DMS153 (cell line): Measurements from ENCODE around the gene IRAK2.

Source experiments
- DNase-seq: peaks from one replicate; lab custom pipeline; 2025; lab: John Stamatoyannopoulos, UW

The IRAK2 gene

DNA sequence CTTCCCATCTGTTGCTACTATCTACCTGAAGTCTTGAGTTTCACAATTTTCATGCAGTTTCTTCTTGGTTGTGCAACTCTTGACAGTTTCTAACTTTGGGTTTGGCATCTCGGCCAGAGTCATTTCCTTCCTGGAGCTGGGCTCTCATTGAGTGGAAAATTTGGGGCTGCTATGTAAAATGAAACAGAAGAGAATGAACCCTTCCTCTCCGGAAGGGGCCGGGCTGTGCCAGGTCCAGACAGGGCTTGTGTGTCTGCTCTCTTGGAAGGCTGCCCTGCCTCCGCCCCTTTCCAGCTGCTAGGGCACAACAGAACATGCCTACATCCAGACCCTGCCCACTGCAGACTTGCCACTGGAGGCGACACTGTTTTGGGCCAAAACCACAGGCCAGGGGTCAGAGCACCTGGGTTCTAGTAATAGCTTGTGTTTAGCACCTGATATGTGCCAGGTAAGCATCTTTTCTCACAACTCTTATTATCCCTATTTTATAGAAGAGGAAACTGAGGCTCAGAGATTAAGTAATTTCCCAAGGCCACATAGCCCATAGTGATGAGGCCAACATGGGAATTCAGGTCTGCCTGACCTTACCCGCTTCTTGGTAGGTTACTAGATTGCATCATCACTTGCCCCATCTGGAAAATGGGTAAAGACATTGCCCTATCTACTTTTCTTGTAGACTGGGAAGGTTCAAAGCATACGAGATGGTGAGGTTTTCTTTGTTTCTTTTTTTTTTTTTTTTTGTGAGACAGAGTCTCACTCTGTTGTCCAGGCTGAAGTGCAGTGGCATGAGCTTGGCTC, 25.0 kb downstream of the IRAK2 start:
- DNase-seq = no peak

DNA sequence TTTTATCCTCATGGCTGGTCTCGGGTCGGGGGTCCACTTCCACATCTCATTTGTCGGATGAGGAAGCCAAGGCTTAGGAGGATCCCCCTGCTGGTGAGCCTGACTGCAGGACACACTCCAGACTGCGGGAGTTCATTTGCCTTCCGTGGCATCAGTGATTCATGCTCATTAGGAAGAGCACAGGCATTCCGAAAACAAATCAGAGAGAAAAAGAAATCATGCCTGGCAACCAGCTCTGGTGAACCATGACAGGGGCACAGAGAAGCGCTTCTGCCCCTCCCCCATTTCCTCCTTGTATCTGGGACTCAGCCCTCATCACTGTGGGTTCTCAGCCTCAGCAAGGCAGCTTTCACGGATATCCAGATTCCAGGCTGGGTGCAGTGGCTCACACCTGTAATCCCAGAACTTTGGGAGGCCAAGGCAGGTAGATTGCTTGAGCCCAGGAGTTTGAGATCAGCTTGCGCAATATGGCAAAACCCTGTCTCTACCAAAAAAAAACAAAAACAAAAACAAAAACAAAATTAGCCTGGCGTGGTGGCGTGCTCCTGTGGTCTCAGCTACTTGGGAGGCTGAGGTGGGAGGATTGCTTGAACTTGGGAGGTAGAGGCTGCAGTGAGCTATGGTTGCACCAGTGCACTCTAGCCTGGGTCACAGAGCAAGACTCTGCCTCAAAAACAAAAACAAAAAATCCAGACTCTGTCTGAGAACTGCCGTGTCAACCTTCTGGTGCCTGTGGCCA, 28.4 kb downstream of the IRAK2 start:
- DNase-seq = no peak

DNA sequence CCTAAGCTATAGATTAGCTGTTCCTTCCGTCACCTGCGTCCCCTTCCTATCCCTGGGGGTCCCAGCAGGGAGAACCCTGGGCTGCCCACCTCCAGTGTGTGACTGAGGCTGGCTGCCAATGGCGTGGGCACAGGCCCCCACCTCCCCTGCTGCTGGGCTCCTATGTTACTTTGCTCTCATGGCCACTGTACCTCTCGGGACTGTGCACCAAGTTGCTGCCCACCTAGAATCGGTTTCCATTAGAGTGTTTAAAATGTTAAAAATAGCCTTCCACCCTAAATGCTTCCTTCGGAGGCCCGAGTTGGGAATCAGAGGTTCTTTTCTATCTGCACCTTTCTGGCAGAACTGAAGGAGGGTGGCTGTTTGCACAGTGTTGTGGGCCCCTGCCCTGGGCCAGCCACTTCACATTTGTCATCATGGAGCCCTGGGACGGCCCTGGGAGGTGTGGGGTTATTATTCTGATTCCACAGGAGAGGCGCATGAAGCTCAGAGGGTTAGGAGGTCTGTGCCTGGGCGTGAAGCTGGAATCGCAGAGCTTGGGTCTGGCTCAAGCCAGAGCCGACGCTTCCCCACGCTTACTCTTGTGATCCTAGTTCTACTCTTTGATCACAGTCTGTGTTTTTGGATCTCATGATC, 29.1 kb downstream of the IRAK2 start:
- DNase-seq = no peak

DNA sequence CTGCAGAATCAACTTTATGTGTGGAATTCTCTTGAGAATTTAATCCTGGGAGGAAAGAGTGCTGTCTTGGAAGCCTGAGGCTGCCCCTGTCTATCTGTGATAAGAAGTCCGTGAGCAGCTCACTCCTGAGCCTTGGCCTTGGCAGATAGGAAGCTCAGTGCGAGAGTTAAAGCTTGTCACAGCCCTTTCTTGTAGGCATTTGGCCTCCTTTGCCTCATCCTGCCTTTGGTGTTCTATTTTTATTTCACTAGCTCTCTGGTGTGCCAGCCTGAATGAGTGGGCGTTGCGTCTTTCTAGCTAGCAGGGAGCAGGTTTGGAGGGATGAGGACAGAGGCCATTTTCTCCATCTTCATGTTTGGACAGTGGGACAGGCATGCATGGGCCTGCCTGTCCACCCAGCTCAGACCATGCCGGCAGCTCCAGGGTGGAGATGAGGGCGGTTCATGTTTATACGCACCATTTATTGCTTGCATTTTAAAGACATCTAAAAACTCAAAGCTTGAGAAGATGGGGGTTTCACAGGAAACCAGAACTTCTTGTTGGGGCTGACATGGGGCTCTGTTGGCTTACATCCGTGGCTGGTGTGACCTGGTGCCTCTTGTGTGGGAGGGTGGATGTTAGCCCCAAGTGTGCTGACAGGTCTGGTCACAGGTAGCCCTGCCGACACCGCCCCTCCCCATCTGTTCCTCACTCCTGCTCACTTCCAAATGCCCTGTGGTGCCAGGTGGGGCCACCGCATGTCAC, 29.8 kb downstream of the IRAK2 start:
- DNase-seq = no peak

DNA sequence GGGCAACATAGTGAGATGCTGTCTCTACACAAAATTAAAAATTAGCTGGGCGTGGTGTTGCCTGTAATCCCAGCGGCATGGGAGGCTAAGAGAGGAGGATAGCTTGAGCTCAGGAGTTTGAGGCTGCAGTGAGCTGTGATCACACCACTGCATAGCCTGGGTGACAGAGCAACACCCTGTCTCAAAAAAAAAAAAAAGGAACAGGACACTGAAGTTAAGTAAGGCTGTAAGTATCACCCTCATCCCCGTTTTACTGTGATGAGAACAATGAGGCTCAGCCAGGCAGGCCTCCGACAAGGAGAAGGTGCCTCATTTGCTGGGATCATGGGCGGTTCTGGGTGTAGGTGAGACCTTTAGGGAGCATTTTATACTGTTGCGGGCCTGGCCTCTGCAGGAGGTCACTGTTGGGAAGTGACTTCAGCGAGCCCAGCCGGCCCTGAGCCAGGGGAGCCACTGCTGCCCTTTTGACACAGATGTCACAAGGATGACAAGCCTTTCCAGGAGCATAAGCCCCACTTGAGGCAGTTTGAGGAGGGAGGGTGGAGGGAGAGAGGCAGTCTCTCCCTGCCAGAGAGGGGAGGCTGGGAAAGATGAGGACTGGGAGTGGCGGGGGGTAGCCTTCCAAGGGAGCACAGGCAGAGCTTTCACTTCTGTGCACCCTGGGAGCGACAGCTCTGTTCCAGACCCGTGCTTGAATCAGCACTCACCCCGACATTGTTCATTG, 30.8 kb downstream of the IRAK2 start:
- DNase-seq = no peak

DNA sequence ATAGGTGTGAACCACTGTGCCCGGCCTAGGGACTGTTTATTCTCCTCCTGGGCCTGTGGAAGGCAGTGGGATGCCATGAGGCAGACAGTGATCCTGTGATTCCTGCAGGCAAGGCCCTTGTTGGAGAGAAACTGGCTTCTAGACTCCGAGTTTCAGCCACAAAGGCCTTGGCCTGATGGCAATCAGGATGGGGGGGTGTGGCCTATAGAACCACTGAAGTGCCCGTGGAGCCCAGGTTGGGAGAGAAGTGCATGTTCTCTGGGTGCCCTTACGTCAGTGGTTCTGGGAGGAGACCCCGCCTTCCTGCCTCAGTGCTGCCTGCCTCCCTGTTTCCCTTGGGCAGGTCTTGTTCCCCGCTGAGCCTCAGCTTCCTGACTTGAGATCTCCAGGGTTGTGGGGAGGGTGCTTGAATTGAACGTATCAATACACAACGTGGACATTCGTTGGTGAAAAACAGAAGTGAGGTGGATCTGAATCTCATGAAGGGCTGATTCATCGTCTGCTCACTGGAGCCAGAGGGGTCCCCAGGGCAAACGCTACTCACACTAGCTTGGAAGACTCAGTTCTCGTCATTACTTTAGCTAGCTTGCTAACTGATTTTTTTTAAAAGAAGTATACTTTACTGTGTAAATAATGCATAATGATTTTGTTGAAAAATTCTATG, 31.8 kb downstream of the IRAK2 start:
- no peak for DNase-seq

DNA sequence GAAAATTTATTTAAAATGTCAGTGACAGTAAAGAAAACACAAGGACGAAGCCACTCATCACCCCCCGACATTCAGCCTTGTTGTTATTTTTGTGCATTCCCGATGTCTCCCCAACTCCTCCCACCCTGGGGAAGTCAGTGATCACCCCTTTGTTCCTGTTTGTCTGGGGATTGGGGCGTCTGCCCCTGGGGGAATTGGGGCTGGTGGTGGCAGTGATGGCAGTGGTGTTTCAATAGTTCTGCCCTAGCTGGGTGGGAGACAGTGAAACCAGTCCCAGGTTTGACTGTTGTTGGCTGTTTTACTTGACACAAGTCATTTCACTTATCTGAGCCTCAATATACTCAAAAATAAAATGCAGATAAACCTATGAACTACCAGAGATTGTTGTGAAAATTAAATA, 33.5 kb downstream of the IRAK2 start:
- DNase-seq = no peak

DNA sequence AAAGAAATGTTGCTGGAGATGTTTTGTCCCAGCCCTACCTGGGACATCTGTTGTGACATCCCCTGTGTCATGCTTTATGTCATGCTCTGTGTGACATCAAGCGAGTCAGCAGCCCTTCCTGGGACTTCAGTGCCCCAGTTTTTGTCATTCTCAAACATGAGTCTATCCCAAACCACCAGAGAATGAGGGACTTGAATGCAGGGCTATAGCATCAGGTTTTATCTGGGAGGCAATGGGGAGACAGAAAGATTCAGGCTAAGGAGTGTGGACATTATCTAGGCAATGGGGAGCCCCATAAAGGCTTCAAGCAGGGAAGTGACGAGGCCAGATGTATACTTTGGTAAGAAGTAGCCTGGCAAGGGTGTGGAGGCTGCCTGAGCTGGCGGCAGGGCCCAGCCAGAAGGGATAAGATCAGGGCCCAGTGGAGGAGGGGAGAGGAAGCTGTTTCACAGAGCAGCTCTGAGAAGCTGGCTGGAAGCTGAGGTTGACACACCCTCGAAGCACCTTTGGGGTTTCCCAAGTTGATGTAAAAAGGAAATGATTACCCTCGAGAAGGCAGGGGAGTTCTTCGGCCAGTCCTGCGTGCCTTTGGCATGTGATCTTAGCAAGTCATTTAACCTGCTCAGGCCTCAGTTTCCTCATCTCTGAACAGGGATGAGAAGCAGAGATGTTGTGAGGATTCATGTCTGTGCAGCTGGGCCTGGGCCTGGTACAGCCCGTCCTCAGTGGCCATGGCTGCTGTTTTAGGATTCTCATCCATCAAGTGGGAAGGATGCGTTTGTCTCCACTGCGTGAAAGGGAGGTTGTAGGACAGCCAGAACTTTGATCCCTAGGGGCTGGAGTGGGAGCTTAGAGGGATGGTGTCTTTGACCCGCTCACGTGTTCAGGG, 34.3 kb downstream of the IRAK2 start:
- DNase-seq = no peak

DNA sequence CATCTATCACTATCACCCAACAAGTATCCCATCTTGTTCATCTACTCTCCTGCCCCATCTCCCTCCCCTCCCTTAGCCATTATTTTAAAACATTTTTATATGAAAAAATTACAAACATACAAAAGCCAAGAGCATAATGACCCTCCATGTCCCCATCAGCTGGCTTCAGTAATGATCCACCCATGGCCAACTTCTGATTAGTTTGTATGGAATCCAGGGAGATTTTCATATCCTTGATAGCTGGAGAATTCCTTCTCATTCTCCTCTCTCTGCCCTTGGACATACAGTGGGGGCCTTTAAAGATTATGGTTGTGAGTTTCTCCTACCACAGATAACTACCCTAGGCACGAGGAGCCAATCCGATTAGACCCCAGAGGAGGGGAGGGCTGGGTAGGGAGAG, 40.2 kb downstream of the IRAK2 start:
- DNase-seq = no peak

DNA sequence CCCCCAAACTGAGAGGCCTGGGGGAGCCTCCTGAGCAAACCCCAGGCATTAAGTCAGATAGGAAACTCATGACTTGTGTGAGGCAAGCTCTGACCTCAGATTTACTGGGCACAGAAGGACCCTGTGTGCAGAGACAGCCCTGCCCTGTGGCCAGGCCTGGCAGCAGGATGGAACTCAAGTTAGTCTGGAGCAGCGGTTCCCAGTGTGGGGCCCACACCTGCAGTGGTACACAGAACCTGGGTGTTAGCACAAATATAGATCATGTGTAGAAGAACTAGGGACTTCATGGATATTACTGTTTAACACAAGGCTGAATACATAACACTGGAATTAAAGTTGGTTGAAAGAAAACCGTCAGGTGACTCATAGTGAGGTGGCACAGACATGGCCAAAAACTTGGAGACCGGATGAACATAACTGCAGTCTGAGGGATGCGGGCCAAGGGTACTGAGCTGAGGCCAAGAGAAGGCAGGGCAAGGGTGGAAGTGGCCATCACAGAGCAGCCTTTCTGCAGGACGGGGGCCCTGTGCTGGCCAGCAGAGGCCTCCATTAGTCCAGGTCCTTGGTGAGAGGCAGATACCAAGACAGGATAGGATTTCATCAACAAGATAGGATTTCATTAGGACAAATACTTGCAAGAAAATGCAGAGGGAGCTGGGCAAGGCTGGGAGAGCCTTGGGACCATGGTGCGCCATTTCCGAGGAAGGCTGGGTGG, 40.9 kb downstream of the IRAK2 start:
- no peak for DNase-seq

DNA sequence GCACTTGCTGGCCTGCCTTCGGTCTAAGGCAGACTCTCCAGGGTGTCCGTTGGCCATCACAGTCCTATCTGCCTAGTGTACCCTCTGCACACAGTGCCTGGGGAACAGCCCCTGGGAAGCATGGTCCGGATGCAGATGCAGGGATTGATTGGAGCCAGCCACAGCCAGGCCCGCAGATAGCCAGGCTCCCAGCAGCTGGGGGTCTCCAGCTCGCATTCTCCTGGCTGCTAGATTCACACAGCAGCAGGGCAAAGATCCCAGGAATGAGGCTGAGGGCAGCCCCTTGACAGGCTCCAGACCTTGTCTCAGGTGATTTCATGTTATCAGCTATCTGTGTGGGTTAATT, 41.4 kb downstream of the IRAK2 start:
- DNase-seq = no peak

DNA sequence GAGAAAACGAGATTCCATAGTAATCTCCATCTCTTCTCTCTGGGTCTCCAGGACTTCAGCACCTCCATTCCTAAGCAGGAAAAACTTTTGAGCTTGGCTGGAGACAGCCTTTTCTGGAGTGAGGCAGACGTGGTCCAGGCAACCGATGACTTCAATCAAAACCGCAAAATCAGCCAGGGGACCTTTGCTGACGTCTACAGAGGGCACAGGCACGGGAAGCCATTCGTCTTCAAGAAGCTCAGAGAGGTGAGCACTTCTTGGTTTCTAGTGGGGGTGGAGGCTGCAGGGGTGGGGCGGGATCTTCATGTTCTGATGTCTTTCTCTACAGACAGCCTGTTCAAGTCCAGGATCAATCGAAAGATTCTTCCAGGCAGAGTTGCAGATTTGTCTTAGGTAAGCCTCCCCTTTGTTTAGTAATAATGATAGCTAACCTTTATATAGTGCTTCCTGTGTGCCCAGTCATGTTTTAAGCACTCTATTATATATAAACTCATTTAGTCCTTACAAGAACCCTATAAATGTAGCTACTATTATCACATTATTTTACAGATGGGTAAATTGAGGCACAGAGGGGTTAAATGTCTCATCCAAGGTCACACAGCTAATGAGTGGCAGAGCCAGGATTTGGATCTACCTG, 48.6 kb downstream of the IRAK2 start:
- no peak for DNase-seq

DNA sequence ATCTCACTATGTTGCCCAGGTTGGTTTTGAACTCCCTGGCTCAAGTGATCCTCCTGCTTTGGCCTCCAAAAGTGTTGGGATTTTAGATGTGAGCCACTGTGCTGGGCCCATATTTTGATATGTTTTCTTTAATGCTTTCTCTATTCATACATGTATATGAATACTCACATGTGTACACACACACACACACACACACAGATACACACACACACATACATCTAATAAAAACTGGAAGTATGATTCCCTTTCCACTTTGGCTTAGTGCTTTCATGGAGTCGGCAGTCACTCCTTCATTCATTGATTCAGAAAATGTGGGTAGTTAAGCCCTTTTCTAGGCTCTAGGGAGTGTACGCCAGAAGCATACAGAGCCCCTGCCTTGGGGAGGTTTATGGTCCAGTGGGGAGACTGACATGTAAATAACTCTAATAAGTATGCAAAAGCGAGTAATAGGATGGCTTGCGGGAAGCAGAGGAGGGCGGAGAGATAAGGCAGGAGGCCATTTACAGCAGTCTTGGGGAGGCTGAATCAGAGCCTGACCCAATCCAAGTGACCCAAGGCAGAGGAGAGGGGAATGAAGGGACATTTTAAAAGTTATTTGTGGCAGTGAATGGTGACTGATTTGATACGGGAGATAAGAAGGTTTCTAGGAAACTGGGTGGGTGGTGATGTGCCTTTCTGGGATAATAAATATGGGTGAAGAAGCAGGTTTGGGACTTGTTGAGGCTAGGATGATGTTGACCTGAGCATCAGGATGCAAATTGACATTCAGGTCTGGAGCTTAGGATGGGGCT, 51.1 kb downstream of the IRAK2 start:
- no peak for DNase-seq

DNA sequence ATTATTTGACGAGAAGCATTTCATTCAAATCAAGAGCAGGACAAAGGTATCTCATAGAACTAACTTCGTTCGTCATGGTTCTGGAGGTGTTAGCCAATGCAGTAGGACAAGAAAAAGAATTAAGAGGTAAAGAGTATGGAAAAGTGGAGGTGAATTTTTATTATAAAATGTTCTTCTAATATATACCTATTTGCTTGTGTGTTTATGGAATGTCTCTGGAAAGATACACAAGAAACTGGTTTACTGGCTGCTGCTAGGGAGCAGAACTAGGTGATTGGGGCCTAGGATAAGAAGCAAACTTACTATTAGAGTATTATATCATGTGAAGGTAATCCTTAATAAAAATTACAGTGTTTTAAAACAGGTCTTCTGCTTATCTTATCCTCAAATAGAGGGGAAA, 52.6 kb downstream of the IRAK2 start:
- DNase-seq = no peak

DNA sequence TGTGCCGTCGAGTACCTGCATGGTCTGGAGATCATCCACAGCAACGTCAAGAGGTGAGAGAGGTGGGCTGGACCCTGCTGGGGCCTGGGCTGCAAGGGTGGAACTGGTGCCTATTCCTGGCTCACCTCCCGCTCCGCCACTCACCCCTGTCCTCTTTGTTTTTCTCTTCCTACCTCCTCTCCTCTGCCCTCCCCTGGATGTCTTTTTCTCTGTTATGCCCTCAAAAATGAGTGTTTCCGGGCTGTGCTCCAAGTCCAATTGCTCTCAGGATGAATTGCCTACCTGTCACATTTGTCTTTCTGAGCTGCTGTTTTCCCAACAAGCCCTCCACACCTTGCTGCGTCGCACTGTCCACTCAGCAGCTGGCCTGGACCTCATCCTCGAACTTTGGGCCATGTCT, 55.0 kb downstream of the IRAK2 start:
- no peak for DNase-seq

DNA sequence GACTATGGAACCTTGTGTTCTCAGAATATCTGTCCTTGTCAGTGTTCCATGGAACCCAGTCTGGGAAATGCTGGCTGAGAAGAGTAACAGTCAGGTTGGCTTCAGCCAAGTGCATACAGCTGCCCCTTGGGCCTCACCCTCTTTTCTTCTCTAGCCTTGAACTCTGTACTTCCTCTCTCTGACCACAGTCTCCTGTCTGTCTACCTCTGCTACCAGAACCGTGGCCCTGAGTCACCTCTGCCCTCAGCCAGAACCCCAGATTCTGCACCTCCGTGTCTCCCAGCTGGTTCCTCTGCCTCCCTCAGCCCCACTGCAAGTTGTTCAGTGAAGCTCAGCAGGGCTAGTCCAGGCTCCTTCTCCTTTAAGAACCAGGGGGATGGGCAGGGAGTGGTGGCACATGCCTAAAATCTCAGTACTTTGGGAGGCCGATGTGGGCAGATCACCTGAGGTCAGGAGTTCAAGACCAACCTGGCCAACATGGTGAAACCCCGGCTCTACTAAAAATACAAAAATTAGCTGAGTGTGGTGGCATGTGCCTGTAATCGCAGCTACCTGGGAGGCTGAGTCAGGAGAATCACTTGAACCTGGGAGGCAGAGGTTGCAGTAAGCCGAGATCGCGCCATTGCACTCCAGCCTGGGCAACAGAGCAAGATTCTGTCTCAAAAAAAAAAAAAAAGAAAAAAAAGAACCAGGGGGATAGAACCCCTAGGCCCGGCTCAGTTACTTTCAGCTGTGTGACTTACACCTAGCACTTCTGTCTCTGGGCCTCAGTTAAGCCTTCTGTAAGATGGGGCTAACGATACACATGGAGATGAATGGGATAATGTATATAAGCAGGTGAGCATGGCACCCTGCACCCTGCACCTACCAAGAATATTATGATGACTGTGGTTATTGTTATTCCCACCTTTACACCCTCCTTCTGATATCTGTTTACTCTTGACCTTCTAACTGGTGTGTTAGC, 59.2 kb downstream of the IRAK2 start:
- no peak for DNase-seq
